ENCODE data around the gene PIK3CG. TPM values are rescaled to one million over a fixed set of nuclear protein-coding genes. Genes with fewer than 3 reads are reported as not detected.
"Not testable (repeated sequence)": the region's sequence is repeated elsewhere in the genome, so short reads cannot be mapped to it uniquely, and the experiment has no call there.

Gene PIK3CG
- total RNA-seq, 4 donors from 2014 or later: 4.6 to 13.5 (median 10.2) TPM

DNA sequence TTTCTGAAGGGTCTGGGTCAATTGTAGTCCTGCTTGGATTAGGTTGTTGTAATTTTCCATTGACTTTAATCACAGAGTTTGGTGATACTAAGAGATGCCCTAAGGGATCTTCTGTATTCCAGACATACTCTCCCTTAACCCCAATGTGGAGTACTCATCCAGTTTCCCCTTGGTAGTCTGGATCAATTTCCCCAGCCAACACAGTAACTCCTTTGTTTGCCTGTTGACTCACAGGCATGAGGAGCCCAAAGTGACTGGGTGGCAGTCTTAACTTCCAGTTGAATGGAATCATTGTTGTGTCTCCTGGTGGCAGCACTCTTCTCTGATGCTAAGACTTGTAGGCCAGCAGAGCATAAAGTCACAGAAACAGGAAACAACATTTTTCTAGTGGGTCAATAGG lies 41.5 kb upstream of the PIK3CG start:
- no peak overlapping the region for H3K27ac ChIP-seq
- intact Hi-C loops (cut with DNase I; ENCODE audit: low total_unique reads): no loop called here

DNA sequence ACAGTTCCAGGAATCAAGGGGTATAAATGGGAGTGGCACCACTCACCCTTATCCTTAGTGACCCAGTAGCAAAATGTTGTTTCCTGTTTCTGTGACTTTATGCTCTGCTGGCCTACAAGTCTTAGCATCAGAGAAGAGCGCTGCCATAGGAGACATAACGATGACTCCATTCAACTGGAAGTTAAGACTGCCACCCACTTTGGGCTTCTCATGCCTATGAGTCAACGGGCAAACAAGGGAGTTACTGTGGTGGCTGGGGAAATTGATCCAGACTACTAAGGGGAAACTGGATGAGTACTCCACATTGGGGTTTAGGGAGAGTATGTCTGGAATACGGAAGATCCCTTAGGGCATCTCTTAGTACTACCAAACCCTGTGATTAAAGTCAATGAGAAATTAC lies 40.6 kb upstream of the PIK3CG start:
- Histone ChIP-seq H3K27me3 (no peaks in the 10 kb centered on the region), H3K4me1 (no peaks in the 10 kb centered on the region), H3K27ac (no peak overlapping the region), H3K4me3 (no peak overlapping the region), H3K9me3 (no peaks in the 10 kb centered on the region), H3K36me3 (no peaks in the 10 kb centered on the region)
- DNase-seq: no peak
- intact Hi-C loops (cut with DNase I; ENCODE audit: low total_unique reads): no loop called here
- TF ChIP-seq, protein P1, sequence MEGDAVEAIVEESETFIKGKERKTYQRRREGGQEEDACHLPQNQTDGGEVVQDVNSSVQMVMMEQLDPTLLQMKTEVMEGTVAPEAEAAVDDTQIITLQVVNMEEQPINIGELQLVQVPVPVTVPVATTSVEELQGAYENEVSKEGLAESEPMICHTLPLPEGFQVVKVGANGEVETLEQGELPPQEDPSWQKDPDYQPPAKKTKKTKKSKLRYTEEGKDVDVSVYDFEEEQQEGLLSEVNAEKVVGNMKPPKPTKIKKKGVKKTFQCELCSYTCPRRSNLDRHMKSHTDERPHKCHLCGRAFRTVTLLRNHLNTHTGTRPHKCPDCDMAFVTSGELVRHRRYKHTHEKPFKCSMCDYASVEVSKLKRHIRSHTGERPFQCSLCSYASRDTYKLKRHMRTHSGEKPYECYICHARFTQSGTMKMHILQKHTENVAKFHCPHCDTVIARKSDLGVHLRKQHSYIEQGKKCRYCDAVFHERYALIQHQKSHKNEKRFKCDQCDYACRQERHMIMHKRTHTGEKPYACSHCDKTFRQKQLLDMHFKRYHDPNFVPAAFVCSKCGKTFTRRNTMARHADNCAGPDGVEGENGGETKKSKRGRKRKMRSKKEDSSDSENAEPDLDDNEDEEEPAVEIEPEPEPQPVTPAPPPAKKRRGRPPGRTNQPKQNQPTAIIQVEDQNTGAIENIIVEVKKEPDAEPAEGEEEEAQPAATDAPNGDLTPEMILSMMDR (IDR thresholded peaks at IDR 0.05): no peak
- no peak for TF ChIP-seq POLR2A (IDR thresholded peaks at IDR 0.05)

More for the DNA sequence above, 41.5 kb upstream of the PIK3CG start:
- H3K9me3 ChIP-seq: no peaks in the 10 kb centered on the region
- DNase-seq: no peak
- H3K27me3 ChIP-seq: no peaks in the 10 kb centered on the region
- TF ChIP-seq, protein P1 (IDR thresholded peaks at IDR 0.05): no peak
- TF ChIP-seq POLR2A (IDR thresholded peaks at IDR 0.05): no peak
- no peaks in the 10 kb centered on the region for H3K4me1 ChIP-seq
- H3K36me3 ChIP-seq: no peaks in the 10 kb centered on the region
- H3K4me3 ChIP-seq: no peak overlapping the region

DNA sequence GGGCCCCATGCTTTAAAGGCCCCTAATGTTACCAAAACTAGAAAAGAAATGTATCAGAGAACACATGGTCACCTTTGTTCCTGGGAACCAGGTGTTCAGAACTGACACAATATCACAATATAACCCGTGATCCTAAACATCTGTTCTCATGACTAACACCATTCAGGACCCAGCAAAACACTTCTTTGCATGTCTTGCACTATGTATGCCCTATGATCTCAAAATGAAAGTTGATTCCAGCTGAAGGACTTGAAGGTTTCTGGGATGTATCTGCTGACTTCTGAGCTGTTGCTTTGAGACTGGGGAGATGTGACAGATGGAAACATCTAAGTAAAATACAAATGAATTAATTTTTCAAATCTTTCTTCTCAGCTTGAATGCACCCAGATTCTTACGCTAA lies 37.5 kb upstream of the PIK3CG start:
- no peak overlapping the region for H3K4me3 ChIP-seq
- no peaks in the 10 kb centered on the region for H3K27me3 ChIP-seq
- H3K9me3 ChIP-seq: no peaks in the 10 kb centered on the region
- no peak for DNase-seq
- no peaks in the 10 kb centered on the region for H3K4me1 ChIP-seq
- no peaks in the 10 kb centered on the region for H3K36me3 ChIP-seq
- TF ChIP-seq POLR2A (IDR thresholded peaks at IDR 0.05): no peak
- TF ChIP-seq, protein P1 (IDR thresholded peaks at IDR 0.05): no peak
- intact Hi-C loops (cut with DNase I; ENCODE audit: low total_unique reads): no loop called here
- H3K27ac ChIP-seq: no peak overlapping the region

DNA sequence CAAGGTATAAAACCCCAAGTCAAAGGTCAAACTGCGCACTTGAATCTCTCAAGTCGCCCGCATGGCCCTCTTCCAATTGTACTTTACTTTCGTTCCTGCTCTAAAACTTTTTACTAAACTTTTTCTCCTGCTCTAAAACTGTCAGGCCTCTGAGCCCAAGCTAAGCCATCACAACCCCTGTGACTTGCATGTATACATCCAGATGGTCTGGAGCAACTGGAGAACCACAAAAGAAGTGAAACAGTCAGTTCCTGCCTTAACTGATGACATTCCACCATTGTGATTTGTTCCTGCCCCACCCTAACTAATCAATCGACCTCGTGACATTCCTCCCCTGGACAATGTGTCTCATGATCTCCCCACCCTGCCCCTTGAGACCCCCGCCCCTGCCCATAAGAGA lies 35.6 kb upstream of the PIK3CG start:
- Histone ChIP-seq H3K4me3 (no peak overlapping the region), H3K4me1 (no peaks in the 10 kb centered on the region), H3K27me3 (no peaks in the 10 kb centered on the region), H3K36me3 (no peaks in the 10 kb centered on the region), H3K27ac (no peak overlapping the region), H3K9me3 (no peaks in the 10 kb centered on the region)
- no peak for DNase-seq
- intact Hi-C loops (cut with DNase I; ENCODE audit: low total_unique reads): no loop called here
- TF ChIP-seq, protein P1 (IDR thresholded peaks at IDR 0.05): no peak
- TF ChIP-seq POLR2A (IDR thresholded peaks at IDR 0.05): no peak

DNA sequence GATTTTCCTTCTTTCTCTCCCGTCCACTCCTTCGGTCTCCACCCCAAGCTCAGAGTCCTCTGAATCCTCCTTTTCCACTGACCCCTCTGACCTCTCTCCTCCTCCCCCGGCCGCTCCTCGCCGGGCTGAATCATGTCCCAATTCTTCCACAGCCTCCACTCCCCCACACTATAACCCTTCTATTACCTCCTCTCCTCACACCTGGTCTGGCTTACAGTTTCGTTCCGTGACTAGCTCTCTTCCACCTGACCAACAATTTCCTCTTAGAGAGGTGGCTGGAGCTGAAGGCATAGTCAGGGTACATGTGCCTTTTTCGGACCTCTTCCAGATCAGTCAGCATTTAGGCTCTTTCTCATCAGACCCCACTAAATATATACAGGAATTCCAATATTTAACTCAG lies 34.2 kb upstream of the PIK3CG start:
- H3K27ac ChIP-seq, H3K36me3 ChIP-seq: not testable (repeated sequence)

DNA sequence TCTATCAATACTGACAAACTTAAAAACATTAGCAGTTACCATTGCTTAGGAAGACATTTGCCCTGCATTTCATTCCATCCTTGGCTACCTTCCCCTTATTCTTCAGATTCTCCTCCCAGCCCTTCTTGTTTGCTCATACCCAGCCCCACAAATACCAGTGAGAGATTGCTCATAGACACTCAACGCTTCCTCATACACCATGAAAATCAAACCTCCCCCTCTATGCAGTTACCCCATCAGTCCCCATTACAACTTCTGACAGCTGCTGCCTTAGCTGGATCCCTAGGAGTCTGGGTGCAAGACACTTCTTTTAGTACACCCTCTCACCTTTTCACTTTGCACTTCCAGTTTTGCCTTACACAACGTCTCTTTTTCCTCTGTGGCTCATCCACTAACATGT lies 28.3 kb upstream of the PIK3CG start:
- Histone ChIP-seq H3K27me3 (no peaks in the 10 kb centered on the region), H3K4me1 (no peaks in the 10 kb centered on the region), H3K36me3 (no peaks in the 10 kb centered on the region), H3K4me3 (no peak overlapping the region), H3K27ac (no peak overlapping the region), H3K9me3 (no peaks in the 10 kb centered on the region)
- DNase-seq: no peak
- intact Hi-C loops (cut with DNase I; ENCODE audit: low total_unique reads): no loop called here
- TF ChIP-seq, protein P1 (IDR thresholded peaks at IDR 0.05): no peak

More for the DNA sequence above, 34.2 kb upstream of the PIK3CG start:
- H3K9me3 ChIP-seq; DNase-seq; H3K4me3 ChIP-seq; H3K27me3 ChIP-seq; intact Hi-C loops (cut with DNase I; ENCODE audit: low total_unique reads); H3K4me1 ChIP-seq: not testable (repeated sequence)
